Activated CD8-positive, alpha-beta T cell treated with anti-CD3 and anti-CD28 coated beads, Interleukin-2, amount 10 ng/mL, durations not matched to agents 7 days and 5 days (primary cell): ENCODE results near the gene ANO3. TPM values are rescaled to one million over a fixed set of nuclear protein-coding genes. Genes with fewer than 3 reads are reported as not detected.

ENCODE experiments used
- ATAC-seq: fragments of 150-1000 bp; cut with Tn5 transposase; one replicate; pipeline ENCODE4 v1.10.0; 2021; ENCODE audit warnings: moderate library complexity
- CTCF ChIA-PET: fragments of 350-600 bp; sonication (Branson Sonifier 250); formaldehyde crosslinking; loops from one replicate; lab custom pipeline; 2021; ENCODE audit warnings: antibody characterized with exemption; lab: Charles Lee
- POLR2A ChIA-PET: fragments of 350-600 bp; sonication (Branson Sonifier 250); formaldehyde crosslinking; loops from one replicate; lab custom pipeline; 2021; ENCODE audit warnings: antibody characterized with exemption; lab: Charles Lee
- DNase-seq: peaks from one replicate; pipeline ENCODE4 v3.0.0-alpha.2; 2020
- H3K27ac Mint-ChIP-seq: one replicate; pipeline ENCODE4 v1.8.0; 2021; ENCODE audit warnings: mild to moderate bottlenecking, mixed read lengths
- H3K27me3 Mint-ChIP-seq: one replicate; pipeline ENCODE4 v1.8.0; 2021; ENCODE audit warnings: low read depth, mixed read lengths
- H3K36me3 Mint-ChIP-seq: one replicate; pipeline ENCODE4 v1.8.0; 2021; ENCODE audit warnings: low read depth, mixed read lengths
- H3K4me1 Mint-ChIP-seq: one replicate; pipeline ENCODE4 v1.8.0; 2021; ENCODE audit warnings: low read depth, mixed read lengths
- H3K4me3 Mint-ChIP-seq: one replicate; pipeline ENCODE4 v1.8.0; 2021; ENCODE audit warnings: mild to moderate bottlenecking, mixed read lengths
- H3K9me3 Mint-ChIP-seq: one replicate; pipeline ENCODE4 v1.8.0; 2022; ENCODE audit warnings: mixed read lengths; ENCODE audit not compliant: insufficient read depth
- total RNA-seq, 2 experiments: library from RNA; stranded (reverse); gene quantifications; one replicate each; pipeline ENCODE4 v1.2.3, GENCODE V29; 2021

ANO3 gene
- total RNA-seq, 2 experiments from 2014 or later: not detected

- H3K27me3 Mint-ChIP-seq: no peaks in the 10 kb centered on the region
- no peaks in the 10 kb centered on the region for H3K4me1 Mint-ChIP-seq
- H3K36me3 Mint-ChIP-seq: no peaks in the 10 kb centered on the region
- ATAC-seq (no peak), DNase-seq (no peak)
- peaks cover 3% of the 10 kb centered on the region for H3K9me3 Mint-ChIP-seq
- H3K4me3 Mint-ChIP-seq: no peak overlapping the region
- CTCF ChIA-PET: no interaction called here
- POLR2A ChIA-PET: no interaction called here
- H3K27ac Mint-ChIP-seq: no peak overlapping the region
Observed at GRCh38 chr11:26557666-26558065, 225.7 kb downstream of the ANO3 start.

GRCh38 chr11:26558190-26558589 is 226.3 kb downstream of the ANO3 start:
- Mint-ChIP-seq H3K27me3 (no peaks in the 10 kb centered on the region), H3K36me3 (no peaks in the 10 kb centered on the region), H3K4me1 (no peaks in the 10 kb centered on the region), H3K4me3 (no peak overlapping the region), H3K27ac (no peak overlapping the region), H3K9me3 (peaks cover 3% of the 10 kb centered on the region)
- CTCF ChIA-PET: no interaction called here
- ATAC-seq: no peak
- DNase-seq: no peak
- POLR2A ChIA-PET: no interaction called here

GRCh38 chr11:26569646-26570045 is 237.7 kb downstream of the ANO3 start:
- no peaks in the 10 kb centered on the region for H3K9me3 Mint-ChIP-seq
- DNase-seq: no peak
- ChIA-PET POLR2A (no interaction called here), CTCF (no interaction called here)
- H3K36me3 Mint-ChIP-seq: no peaks in the 10 kb centered on the region
- H3K27ac Mint-ChIP-seq: no peak overlapping the region
- no peaks in the 10 kb centered on the region for H3K27me3 Mint-ChIP-seq
- H3K4me1 Mint-ChIP-seq: no peaks in the 10 kb centered on the region
- no peak for ATAC-seq
- no peak overlapping the region for H3K4me3 Mint-ChIP-seq

- ChIA-PET POLR2A (no interaction called here), CTCF (no interaction called here)
- no peaks in the 10 kb centered on the region for H3K4me1 Mint-ChIP-seq
- no peaks in the 10 kb centered on the region for H3K27me3 Mint-ChIP-seq
- ATAC-seq: no peak
- H3K4me3 Mint-ChIP-seq: no peak within 1 kb of the TSS
- H3K27ac Mint-ChIP-seq: no peak within 1 kb of the TSS
- DNase-seq: no peak
- no peaks in the 10 kb centered on the region for H3K9me3 Mint-ChIP-seq
- no peaks in the 10 kb centered on the region for H3K36me3 Mint-ChIP-seq
Observed at GRCh38 chr11:26571861-26572654, 240.1 kb downstream of the ANO3 start, which contains the start of gene MUC15. Gene MUC15, minus strand, starts transcription at chr11:26572263. Its CDS starts 5,169 bp downstream, at chr11:26567094.

- CTCF ChIA-PET: no interaction called here
- Mint-ChIP-seq H3K9me3 (no peaks in the 10 kb centered on the region), H3K4me3 (no peak overlapping the region), H3K27me3 (no peaks in the 10 kb centered on the region), H3K27ac (no peak overlapping the region), H3K4me1 (no peaks in the 10 kb centered on the region), H3K36me3 (no peaks in the 10 kb centered on the region)
- DNase-seq (no peak), ATAC-seq (no peak)
- POLR2A ChIA-PET: no interaction called here
Observed at GRCh38 chr11:26572770-26573402, 241.0 kb downstream of the ANO3 start.

GRCh38 chr11:26573896-26574295 is 242.0 kb downstream of the ANO3 start:
- H3K27ac Mint-ChIP-seq: no peak overlapping the region
- H3K4me3 Mint-ChIP-seq: no peak overlapping the region
- H3K9me3 Mint-ChIP-seq: no peaks in the 10 kb centered on the region
- ChIA-PET CTCF (no interaction called here), POLR2A (no interaction called here)
- H3K4me1 Mint-ChIP-seq: no peaks in the 10 kb centered on the region
- no peaks in the 10 kb centered on the region for H3K36me3 Mint-ChIP-seq
- no peaks in the 10 kb centered on the region for H3K27me3 Mint-ChIP-seq
- DNase-seq (no peak), ATAC-seq (no peak)

- Mint-ChIP-seq H3K27ac (no peak overlapping the region), H3K4me3 (no peak overlapping the region), H3K4me1 (no peaks in the 10 kb centered on the region), H3K36me3 (no peaks in the 10 kb centered on the region), H3K9me3 (no peaks in the 10 kb centered on the region), H3K27me3 (no peaks in the 10 kb centered on the region)
- ATAC-seq (no peak), DNase-seq (no peak)
- ChIA-PET POLR2A (no interaction called here), CTCF (no interaction called here)
Observed at GRCh38 chr11:26575946-26576345, 244.0 kb downstream of the ANO3 start.

GRCh38 chr11:26578998-26579661 is 247.2 kb downstream of the ANO3 start:
- DNase-seq: no peak
- Mint-ChIP-seq H3K9me3 (no peaks in the 10 kb centered on the region), H3K27me3 (no peaks in the 10 kb centered on the region), H3K27ac (no peak overlapping the region), H3K36me3 (no peaks in the 10 kb centered on the region), H3K4me1 (no peaks in the 10 kb centered on the region), H3K4me3 (no peak overlapping the region)
- ChIA-PET POLR2A (no interaction called here), CTCF (no interaction called here)
- no peak for ATAC-seq

- H3K27ac Mint-ChIP-seq: no peak overlapping the region
- no peak overlapping the region for H3K4me3 Mint-ChIP-seq
- CTCF ChIA-PET: no interaction called here
- no peaks in the 10 kb centered on the region for H3K36me3 Mint-ChIP-seq
- POLR2A ChIA-PET: no interaction called here
- ATAC-seq: no peak
- no peaks in the 10 kb centered on the region for H3K9me3 Mint-ChIP-seq
- no peak for DNase-seq
- no peaks in the 10 kb centered on the region for H3K27me3 Mint-ChIP-seq
- no peaks in the 10 kb centered on the region for H3K4me1 Mint-ChIP-seq
Observed at GRCh38 chr11:26579683-26580082, 247.8 kb downstream of the ANO3 start.

- Mint-ChIP-seq H3K9me3 (peaks cover under 1% of the 10 kb centered on the region), H3K4me3 (no peak overlapping the region), H3K36me3 (no peaks in the 10 kb centered on the region), H3K4me1 (no peaks in the 10 kb centered on the region), H3K27me3 (no peaks in the 10 kb centered on the region), H3K27ac (no peak overlapping the region)
- ATAC-seq: no peak
- ChIA-PET POLR2A (no interaction called here), CTCF (no interaction called here)
- no peak for DNase-seq
Observed at GRCh38 chr11:26580929-26581328, 249.0 kb downstream of the ANO3 start.

GRCh38 chr11:26583550-26583949 is 251.6 kb downstream of the ANO3 start:
- DNase-seq (no peak), ATAC-seq (no peak)
- Mint-ChIP-seq H3K27ac (no peak overlapping the region), H3K4me3 (no peak overlapping the region), H3K36me3 (no peaks in the 10 kb centered on the region), H3K9me3 (peaks cover 4% of the 10 kb centered on the region), H3K27me3 (no peaks in the 10 kb centered on the region), H3K4me1 (no peaks in the 10 kb centered on the region)
- ChIA-PET CTCF (no interaction called here), POLR2A (no interaction called here)

- H3K36me3 Mint-ChIP-seq: no peaks in the 10 kb centered on the region
- no peak overlapping the region for H3K4me3 Mint-ChIP-seq
- H3K27ac Mint-ChIP-seq: no peak overlapping the region
- POLR2A ChIA-PET: no interaction called here
- DNase-seq (no peak), ATAC-seq (no peak)
- CTCF ChIA-PET: no interaction called here
- H3K9me3 Mint-ChIP-seq: peaks cover 8% of the 10 kb centered on the region
- no peaks in the 10 kb centered on the region for H3K4me1 Mint-ChIP-seq
- no peaks in the 10 kb centered on the region for H3K27me3 Mint-ChIP-seq
Observed at GRCh38 chr11:26584818-26585217, 252.9 kb downstream of the ANO3 start.
